Mammary epithelial cell (primary cell): Measurements from ENCODE around the gene ZDHHC12.

Experiments
- CTCF ChIP-seq, 2 donors: IDR thresholded peaks in 1 of 2; conservative IDR thresholded peaks in 1 of 2; 2 replicates each; pipeline ENCODE4 v1.5.1; 2011 to 2012; ENCODE audit warnings: inconsistent platforms in 2 of 2, low read length in 2 of 2, mild to moderate bottlenecking in 2 of 2, control low read depth in 1 of 2, low read depth in 1 of 2; ENCODE audit not compliant: insufficient read depth in 1 of 2; ENCODE audit errors: extremely low read depth in 1 of 2
- EZH2 ChIP-seq: IDR thresholded peaks from 2 replicates; pipeline ENCODE4 v1.6.1; 2012; ENCODE audit warnings: low read length, inconsistent platforms, borderline replicate concordance

GRCh38 chr9:128688501-128689292 is 35.2 kb downstream of the ZDHHC12 start, which contains the start of gene SET:
- TF ChIP-seq CTCF (conservative IDR thresholded peaks at IDR 0.05 in 1 of 2, IDR thresholded peaks at IDR 0.05 in 1 of 2; ENCODE audit: extremely low read depth in 1 of 2, insufficient read depth in 1 of 2, low read depth in 1 of 2, low read length in 2 of 2) (no peak), EZH2 (no peak)
